ENCODE measurements around the gene OR2L13.

OR2L13 gene

DNA sequence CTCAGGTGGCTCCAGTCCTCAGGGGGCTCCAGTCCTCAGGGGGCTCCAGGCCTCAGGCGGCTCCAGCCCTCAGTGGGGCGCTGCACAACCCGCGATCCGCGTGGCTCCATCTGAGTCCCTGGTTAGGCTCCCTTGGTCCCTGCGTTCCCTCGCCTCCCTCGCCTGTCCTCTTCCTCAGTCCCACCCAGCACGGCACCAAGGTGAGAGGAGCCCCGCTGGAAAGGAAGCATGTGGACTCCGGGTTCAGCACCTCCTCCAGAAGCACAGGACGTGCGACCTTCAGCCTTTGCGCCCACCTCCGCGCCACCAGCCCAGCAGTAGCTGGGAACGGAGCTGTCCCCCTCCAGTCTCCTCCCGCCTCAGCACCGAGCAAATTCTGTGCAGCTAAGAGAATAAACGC is 41.8 kb downstream of the OR2L13 start:
- TF ChIP-seq, protein P1, sequence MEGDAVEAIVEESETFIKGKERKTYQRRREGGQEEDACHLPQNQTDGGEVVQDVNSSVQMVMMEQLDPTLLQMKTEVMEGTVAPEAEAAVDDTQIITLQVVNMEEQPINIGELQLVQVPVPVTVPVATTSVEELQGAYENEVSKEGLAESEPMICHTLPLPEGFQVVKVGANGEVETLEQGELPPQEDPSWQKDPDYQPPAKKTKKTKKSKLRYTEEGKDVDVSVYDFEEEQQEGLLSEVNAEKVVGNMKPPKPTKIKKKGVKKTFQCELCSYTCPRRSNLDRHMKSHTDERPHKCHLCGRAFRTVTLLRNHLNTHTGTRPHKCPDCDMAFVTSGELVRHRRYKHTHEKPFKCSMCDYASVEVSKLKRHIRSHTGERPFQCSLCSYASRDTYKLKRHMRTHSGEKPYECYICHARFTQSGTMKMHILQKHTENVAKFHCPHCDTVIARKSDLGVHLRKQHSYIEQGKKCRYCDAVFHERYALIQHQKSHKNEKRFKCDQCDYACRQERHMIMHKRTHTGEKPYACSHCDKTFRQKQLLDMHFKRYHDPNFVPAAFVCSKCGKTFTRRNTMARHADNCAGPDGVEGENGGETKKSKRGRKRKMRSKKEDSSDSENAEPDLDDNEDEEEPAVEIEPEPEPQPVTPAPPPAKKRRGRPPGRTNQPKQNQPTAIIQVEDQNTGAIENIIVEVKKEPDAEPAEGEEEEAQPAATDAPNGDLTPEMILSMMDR (conservative IDR thresholded peaks at IDR 0.05; ENCODE audit: control insufficient read depth, insufficient read depth, low read depth, low read length), result no peak
- no peak overlapping the region for H3K4me3 ChIP-seq (ENCODE audit: control insufficient read depth, low read depth, low read length)
- DNase-seq (ENCODE audit: low read depth), result no peak

DNA sequence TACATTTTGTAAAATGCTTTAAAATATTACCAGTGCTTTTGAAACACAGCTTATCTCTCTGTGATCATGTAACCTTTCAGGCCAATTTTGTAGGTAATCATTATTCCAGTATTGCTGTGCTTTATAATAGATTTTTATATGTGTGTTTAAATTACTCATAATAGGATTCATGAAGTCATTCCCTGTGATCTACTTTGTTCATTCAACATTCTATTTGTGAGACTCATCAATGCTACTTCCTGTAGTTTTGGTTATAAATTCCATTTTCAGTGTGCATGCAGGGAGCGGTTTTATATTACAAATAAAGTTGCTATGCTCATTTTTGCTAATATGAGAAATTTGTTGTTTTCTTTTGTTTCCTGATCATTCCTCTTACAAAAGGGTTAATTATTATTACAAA is 45.9 kb downstream of the OR2L13 start:
- no peak overlapping the region for H3K4me3 ChIP-seq (ENCODE audit: control insufficient read depth, low read depth, low read length)
- DNase-seq (ENCODE audit: low read depth), result no peak
- TF ChIP-seq, protein P1 (conservative IDR thresholded peaks at IDR 0.05; ENCODE audit: control insufficient read depth, insufficient read depth, low read depth, low read length), result no peak

DNA sequence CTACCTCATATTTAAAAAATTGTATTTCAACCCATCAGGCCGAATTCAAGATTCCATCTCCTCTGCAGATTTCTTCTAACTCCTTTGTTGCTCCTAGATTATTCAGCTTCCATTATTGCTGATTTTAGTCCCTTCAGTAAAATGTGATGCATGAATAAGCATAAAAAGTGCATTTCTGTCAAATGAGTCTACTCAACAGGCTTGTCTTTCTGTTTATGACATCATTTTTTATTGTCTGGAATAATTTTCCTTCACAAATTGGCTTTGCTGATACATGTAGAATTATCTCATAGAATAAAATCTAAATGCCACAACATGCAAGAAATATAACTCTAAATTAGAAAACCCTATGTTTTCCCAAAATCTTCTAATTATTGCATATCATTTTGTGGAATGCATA is 48.3 kb downstream of the OR2L13 start:
- TF ChIP-seq, protein P1 (conservative IDR thresholded peaks at IDR 0.05; ENCODE audit: control insufficient read depth, insufficient read depth, low read depth, low read length), result no peak
- no peak for DNase-seq (ENCODE audit: low read depth)
- H3K4me3 ChIP-seq (ENCODE audit: control insufficient read depth, low read depth, low read length), result no peak overlapping the region

DNA sequence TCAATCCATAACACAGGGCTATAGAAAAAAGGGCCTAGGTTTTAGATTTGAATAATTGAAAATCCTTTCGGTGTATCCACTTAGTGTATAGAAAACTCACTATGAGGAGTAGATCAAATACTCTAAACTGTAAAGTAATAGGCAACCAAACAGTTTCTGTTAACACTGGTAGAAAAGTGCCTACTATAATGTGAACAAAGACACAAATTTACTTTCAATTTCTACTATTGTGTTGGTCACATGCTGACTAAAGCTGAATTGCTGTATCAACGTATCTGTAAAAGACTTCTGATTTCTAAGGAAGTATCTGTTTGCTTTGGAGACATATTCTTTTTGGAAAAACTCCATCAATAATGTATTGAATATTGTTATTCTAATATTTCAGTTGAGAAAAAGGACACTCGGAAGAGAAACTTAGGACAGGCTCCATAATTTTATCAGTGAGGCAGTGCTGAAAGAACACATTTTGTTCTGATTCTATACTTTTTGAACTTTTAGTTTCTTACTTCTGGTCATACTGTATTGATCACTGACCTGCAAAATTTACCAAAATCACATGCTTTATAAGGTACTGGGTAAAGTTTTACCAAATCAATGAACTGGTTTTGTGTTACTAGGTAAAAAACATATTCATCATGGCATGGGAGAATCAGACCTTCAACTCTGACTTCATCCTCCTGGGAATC is 49.7 kb downstream of the OR2L13 start, which contains the start of gene OR2M5:
Gene OR2M5 (plus strand): TSS at position 636 of the 686 bp plus-strand sequence. CDS start 0 bp downstream, at position 636.
- TF ChIP-seq, protein P1 (conservative IDR thresholded peaks at IDR 0.05; ENCODE audit: control insufficient read depth, insufficient read depth, low read depth, low read length), result no peak
- no peak for DNase-seq (ENCODE audit: low read depth)
- H3K4me3 ChIP-seq (ENCODE audit: control insufficient read depth, low read depth, low read length), result no peak within 1 kb of the TSS

All from fibroblast of mammary gland (primary cell).